Stimulated activated CD4-positive, alpha-beta T cell treated with anti-CD3 and anti-CD28 coated beads, Interleukin-1b, Interleukin-23, amount 100 ng/mL, for 48 hours (primary cell): Measurements from ENCODE around the gene ST8SIA6.
"Not testable (repeated sequence)": the region's sequence is repeated elsewhere in the genome, so short reads cannot be mapped to it uniquely, and the experiment has no call there.

Experiments
- DNase-seq: peaks from one replicate; pipeline ENCODE4 v3.0.0-alpha.2; 2020

Gene ST8SIA6

GRCh38 chr10:17454161-17455014, at the start of gene ST8SIA6:
Gene ST8SIA6 (minus strand): TSS chr10:17454595. CDS start chr10:17454255, 340 bp downstream.
- peak; percentile 37 for DNase-seq

- no peak for DNase-seq
Observed at GRCh38 chr10:17503795-17504194, 49.4 kb upstream of the ST8SIA6 start.

DNA sequence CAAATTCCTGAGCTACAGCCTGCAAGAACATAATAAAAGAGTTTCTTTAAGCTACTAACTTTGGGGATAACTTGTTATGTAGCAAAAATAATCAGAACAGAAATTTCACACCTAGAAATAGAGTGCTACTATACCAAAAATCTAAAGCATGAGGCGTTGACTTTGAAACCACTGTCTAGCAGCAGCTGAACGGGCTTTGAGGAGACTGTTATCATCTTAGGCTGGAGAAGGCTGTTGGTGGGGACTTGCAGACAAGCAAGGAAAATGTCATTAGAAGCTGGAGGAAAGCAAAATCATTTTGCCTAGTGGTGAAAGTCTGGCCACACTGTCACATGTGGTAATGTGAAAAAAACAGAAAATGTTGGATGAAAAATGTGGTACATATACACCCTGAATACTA, 48.4 kb upstream of the ST8SIA6 start:
- no peak for DNase-seq

GRCh38 chr10:17499014-17499413, 44.6 kb upstream of the ST8SIA6 start:
- not testable (repeated sequence) for DNase-seq

- no peak for DNase-seq
Observed at GRCh38 chr10:17497446-17498030, 43.1 kb upstream of the ST8SIA6 start.

GRCh38 chr10:17494626-17495260, 40.3 kb upstream of the ST8SIA6 start:
- DNase-seq, result no peak

DNA sequence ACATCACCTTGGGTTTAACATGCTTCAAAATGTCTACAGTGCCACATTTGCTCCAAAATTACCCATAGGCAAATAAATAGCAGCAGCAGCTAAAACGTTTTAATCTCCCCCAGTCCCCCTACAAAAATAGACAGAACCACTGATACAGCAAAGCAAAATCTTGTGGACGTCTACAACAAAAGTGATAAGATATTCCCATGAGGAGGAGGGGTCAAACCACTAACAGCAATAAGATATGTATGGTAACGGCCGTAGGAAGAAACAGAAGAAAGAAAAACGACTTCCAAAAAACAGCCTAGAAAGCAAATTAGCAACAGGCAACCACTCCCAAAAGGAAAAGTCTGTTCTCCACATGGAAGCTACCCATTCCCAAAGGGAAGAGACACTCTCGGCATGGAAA, 34.5 kb upstream of the ST8SIA6 start:
- DNase-seq, result no peak

DNA sequence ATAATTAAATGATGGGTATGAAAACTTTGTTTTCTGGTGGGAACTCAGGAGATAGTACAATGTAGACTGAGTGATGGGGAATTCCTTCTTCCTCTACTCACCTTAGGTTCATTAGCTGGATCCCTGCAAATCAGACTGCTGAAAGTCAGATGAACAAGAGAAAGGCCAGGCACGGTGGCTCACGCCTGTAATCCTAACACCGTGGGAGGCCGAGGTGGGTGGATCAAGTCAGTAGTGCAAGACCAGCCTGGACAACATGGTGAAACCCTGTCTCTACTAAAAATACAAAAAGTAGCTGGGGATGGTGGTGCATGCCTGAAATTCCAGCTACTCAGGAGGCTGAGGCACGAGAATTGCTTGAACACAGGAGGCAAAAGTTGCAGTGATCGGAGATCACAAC, 28.7 kb upstream of the ST8SIA6 start:
- no peak for DNase-seq

- DNase-seq, result no peak
Observed at GRCh38 chr10:17479822-17480221, 25.4 kb upstream of the ST8SIA6 start.

DNA sequence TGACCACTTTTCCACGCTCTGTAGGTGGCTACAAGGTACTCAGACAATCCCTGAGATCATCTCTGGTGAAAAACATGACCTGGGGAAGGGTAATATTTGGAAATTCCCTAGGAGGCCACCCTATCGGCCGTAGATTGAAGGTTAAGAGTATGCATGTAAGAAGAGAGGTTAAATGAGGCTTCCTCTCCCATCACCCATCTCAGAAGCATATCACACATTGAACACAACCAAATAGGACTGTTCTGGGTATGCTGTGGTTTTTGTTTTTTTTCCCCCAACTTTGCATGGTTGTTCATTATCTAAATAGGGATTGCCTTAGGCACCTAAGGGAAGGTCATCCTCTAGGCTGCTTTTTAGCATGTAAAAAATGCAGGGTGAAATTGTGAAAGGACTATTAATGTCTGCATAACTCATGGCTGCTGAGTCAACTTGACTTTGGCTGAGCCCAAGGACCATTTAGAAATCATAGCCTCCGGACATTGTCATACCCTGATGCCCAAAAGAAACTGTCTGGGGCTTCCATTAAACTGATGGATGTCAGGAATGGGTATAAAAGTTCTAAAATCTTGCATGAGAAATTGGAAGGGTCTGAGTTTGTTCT, 24.7 kb upstream of the ST8SIA6 start:
- DNase-seq, result no peak

- no peak for DNase-seq
Observed at GRCh38 chr10:17476073-17476472, 21.7 kb upstream of the ST8SIA6 start.

- DNase-seq, result no peak
Observed at GRCh38 chr10:17475661-17476060, 21.3 kb upstream of the ST8SIA6 start.

GRCh38 chr10:17474595-17475323, 20.4 kb upstream of the ST8SIA6 start:
- no peak for DNase-seq

- no peak for DNase-seq
Observed at GRCh38 chr10:17473228-17473950, 19.0 kb upstream of the ST8SIA6 start.

DNA sequence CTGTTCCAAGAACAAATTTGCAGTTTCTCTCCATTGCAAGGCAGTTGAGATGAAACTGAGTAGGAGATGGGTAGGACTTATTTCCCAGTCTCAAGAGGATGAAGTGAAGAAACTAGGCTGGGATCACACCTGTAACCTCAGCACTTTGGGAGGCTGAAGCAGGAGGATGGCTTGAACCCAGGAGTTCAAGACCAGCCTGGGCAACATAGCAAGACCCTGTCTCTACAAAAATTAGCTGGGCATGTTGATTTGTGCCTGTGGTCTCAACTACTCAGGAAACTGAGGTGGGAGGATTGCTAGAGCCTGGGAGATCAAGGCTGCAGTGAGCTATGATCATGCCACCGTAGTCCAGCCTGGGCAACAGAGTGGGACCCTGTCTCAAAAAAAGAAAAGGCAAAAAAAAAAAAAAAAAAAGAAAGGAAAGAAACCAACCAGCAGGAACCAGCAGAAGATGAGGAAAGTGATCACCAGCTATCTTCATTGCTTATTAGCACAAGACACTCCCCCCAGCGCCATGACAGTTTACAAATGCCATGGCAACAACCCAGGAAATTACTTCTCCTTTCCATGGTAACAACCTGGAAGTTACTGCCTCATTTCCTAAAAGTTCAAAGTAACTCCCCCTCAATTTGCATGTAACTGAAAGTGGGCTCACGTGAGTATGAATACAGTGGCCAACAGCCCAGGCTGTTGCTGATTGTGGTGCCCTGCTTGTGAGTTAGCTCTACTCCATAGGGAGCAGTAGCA, 18.3 kb upstream of the ST8SIA6 start:
- DNase-seq, result no peak

DNA sequence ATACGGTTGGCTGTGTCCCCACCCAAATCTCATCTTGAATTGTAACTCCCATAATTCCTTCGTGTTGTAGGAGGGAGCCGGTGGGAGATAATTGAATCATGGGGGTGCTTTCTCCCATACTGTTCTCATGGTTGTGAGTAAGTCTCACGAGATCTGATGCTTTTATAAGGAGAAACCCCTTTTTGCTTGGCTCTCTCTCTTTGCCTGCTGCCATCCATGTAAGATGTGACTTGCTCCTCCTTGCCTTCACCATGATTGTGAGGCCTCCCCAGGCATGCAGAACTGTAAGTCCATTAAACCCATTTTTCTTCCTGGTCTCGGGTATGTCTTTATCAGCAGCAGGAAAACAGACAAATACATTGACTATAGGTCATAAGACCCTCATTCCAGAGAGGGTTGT, 15.9 kb upstream of the ST8SIA6 start:
- DNase-seq, result no peak

- no peak for DNase-seq
Observed at GRCh38 chr10:17465328-17466125, 11.1 kb upstream of the ST8SIA6 start.

GRCh38 chr10:17464545-17464944, 10.2 kb upstream of the ST8SIA6 start:
- DNase-seq, result no peak

DNA sequence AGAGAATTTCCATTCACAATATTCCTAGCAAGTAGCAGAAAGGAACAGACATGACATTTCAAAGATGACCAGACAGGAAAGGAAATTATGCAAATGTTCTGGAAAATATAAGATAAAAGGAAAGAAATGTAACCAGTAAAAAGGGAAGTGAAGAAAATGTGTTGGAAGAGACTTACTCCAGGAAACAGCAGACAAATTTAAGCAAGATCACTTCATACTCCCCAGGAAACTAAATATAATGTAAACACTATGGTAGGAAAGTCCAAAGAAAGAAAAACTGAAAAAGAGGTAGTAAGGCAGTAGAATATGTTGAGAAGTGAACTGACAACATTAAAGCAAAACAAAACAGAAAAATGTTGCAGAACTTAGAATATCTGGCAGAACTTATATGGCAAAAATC, 6.4 kb upstream of the ST8SIA6 start:
- DNase-seq, result no peak

- DNase-seq, result no peak
Observed at GRCh38 chr10:17457083-17457482, 2.7 kb upstream of the ST8SIA6 start.
